CD14-positive monocyte (primary cell): Measurements from ENCODE around the gene SH3RF3. TPM values are rescaled to one million over a fixed set of nuclear protein-coding genes. Genes with fewer than 3 reads are reported as not detected.

ENCODE experiments used
- DNase-seq, 3 donors: peaks; one replicate each; pipeline ENCODE4 v3.0.0-alpha.2; 2011 to 2022
- H2AFZ ChIP-seq: 2 replicates; pipeline ENCODE4 v1.6.0; 2012; ENCODE audit warnings: mild to moderate bottlenecking, low read depth, low read length, inconsistent platforms; ENCODE audit not compliant: insufficient read depth, poor library complexity, severe bottlenecking
- H3K27ac ChIP-seq, 2 donors: 1 replicate in 1 of 2; 2 replicates in 1 of 2; pipeline ENCODE4 v1.5.1; 2012 to 2013; ENCODE audit warnings: low read length in 2 of 2, control low read depth in 1 of 2, inconsistent platforms in 1 of 2, low read depth in 1 of 2, mild to moderate bottlenecking in 1 of 2
- H3K27me3 ChIP-seq, 2 donors: one replicate each; pipeline versions ENCODE4 v1.6.0 to v1.6.1; 2011 to 2013; ENCODE audit warnings: low read length in 2 of 2; ENCODE audit not compliant: control insufficient read depth in 2 of 2, insufficient read depth in 2 of 2
- H3K36me3 ChIP-seq, 2 donors: replicated peaks in 1 of 2; 1 replicate in 1 of 2; 2 replicates in 1 of 2; pipeline versions ENCODE4 v1.5.1 to v1.6.1; 2012 to 2013; ENCODE audit warnings: low read length in 2 of 2, control low read depth in 1 of 2, inconsistent platforms in 1 of 2, mild to moderate bottlenecking in 1 of 2; ENCODE audit not compliant: insufficient read depth in 2 of 2, control insufficient read depth in 1 of 2
- H3K4me1 ChIP-seq, 2 donors: 1 replicate in 1 of 2; 2 replicates in 1 of 2; pipeline versions ENCODE4 v1.5.1 to v1.6.1; 2012 to 2013; ENCODE audit warnings: low read length in 2 of 2, control low read depth in 1 of 2, inconsistent platforms in 1 of 2, mild to moderate bottlenecking in 1 of 2, moderate library complexity in 1 of 2; ENCODE audit not compliant: insufficient read depth in 2 of 2, control insufficient read depth in 1 of 2
- H3K4me2 ChIP-seq: replicated peaks from 2 replicates; pipeline ENCODE3; 2012; ENCODE audit warnings: low read length, moderate library complexity, mild to moderate bottlenecking; ENCODE audit not compliant: poor library complexity, severe bottlenecking; ENCODE audit errors: extremely low read depth
- H3K4me3 ChIP-seq, 3 experiments: fragments of 200-600 bp in 1 of 3; sonication (generic) in 1 of 3; replicated peaks in 1 of 3; 1 replicate in 2 of 3; 2 replicates in 1 of 3; pipeline ENCODE4 v1.5.1; 2011 to 2013; ENCODE audit warnings: low read length in 3 of 3, mild to moderate bottlenecking in 3 of 3, control low read depth in 2 of 3, low read depth in 2 of 3, inconsistent platforms in 1 of 3, moderate library complexity in 1 of 3
- H3K79me2 ChIP-seq: 2 replicates; pipeline ENCODE4 v1.6.0; 2012; ENCODE audit warnings: mild to moderate bottlenecking, control low read depth, inconsistent platforms, low read length, moderate library complexity; ENCODE audit not compliant: insufficient read depth
- H3K9ac ChIP-seq: 2 replicates; pipeline ENCODE4 v1.6.0; 2017; ENCODE audit warnings: low read length, mild to moderate bottlenecking; ENCODE audit not compliant: insufficient read depth, poor library complexity, severe bottlenecking
- H3K9me3 ChIP-seq, 2 donors: replicated peaks in 1 of 2; 1 replicate in 1 of 2; 2 replicates in 1 of 2; pipeline versions ENCODE4 v1.5.1 to v1.6.1; 2012 to 2013; ENCODE audit warnings: low read length in 2 of 2, control low read depth in 1 of 2; ENCODE audit not compliant: control insufficient read depth in 1 of 2, insufficient read depth in 1 of 2
- H4K20me1 ChIP-seq: 2 replicates; pipeline ENCODE4 v1.6.0; 2012; ENCODE audit warnings: mild to moderate bottlenecking, low read length, control low read depth, moderate library complexity; ENCODE audit not compliant: insufficient read depth
- H3K27ac Mint-ChIP-seq, 7 donors: one replicate each; pipeline ENCODE4 v1.8.0; 2020; ENCODE audit warnings: mild to moderate bottlenecking in 7 of 7, mixed read lengths in 7 of 7, moderate library complexity in 6 of 7, inconsistent platforms in 2 of 7
- H3K27me3 Mint-ChIP-seq, 3 donors: one replicate each; pipeline ENCODE4 v1.8.0; 2021 to 2022; ENCODE audit warnings: low read depth in 3 of 3, mild to moderate bottlenecking in 3 of 3, mixed read lengths in 3 of 3, moderate library complexity in 3 of 3, inconsistent platforms in 1 of 3
- H3K36me3 Mint-ChIP-seq, 2 donors: one replicate each; pipeline ENCODE4 v1.8.0; 2020; ENCODE audit warnings: mixed read lengths in 2 of 2, inconsistent platforms in 1 of 2, mild to moderate bottlenecking in 1 of 2
- H3K4me1 Mint-ChIP-seq: one replicate; pipeline ENCODE4 v1.8.0; 2020; ENCODE audit warnings: mild to moderate bottlenecking, mixed read lengths
- H3K4me3 Mint-ChIP-seq, 2 donors: one replicate each; pipeline ENCODE4 v1.8.0; 2020; ENCODE audit warnings: mild to moderate bottlenecking in 2 of 2, mixed read lengths in 2 of 2, moderate library complexity in 1 of 2
- H3K9me3 Mint-ChIP-seq, 7 donors: one replicate each; pipeline ENCODE4 v1.8.0; 2020 to 2022; ENCODE audit warnings: mixed read lengths in 7 of 7, mild to moderate bottlenecking in 6 of 7, moderate library complexity in 6 of 7, inconsistent platforms in 2 of 7
- CTCF ChIP-seq: fragments of 200-600 bp; IDR thresholded peaks from one replicate; pipeline ENCODE4 v1.8.0; 2022; ENCODE audit warnings: antibody characterized with exemption, mild to moderate bottlenecking
- WGBS: methylation state at CpG from one replicate; pipeline ENCODE4 v1.1.5; 2013; ENCODE audit warnings: missing lambda C conversion rate; ENCODE audit not compliant: insufficient coverage; 5-methylcytosine and 5-hydroxymethylcytosine counted together
- intact Hi-C, 2 donors: fragments of 100-400 bp; cut with micrococcal nuclease; formaldehyde crosslinking; loops; one replicate each; pipeline versions ENCODE4 v1.15.0 to v1.15.1; 2023
- polyA plus RNA-seq, 3 donors: library from polyadenylated mRNA; depleted of rRNA in 1 of 3; unstranded in 2 of 3; stranded (reverse) in 1 of 3; fragments of 300-500 nt in 2 of 3; fragments of >200 nt in 1 of 3; fragmentation: Illumina TruSeq in 2 of 3; gene quantifications; 1 replicate in 2 of 3; 2 replicates in 1 of 3; pipeline ENCODE4 v1.2.3, GENCODE V29; 2012 to 2021

Gene SH3RF3
- polyA plus RNA-seq, 3 donors: 0.25 to 0.75 (median 0.34) TPM

DNA sequence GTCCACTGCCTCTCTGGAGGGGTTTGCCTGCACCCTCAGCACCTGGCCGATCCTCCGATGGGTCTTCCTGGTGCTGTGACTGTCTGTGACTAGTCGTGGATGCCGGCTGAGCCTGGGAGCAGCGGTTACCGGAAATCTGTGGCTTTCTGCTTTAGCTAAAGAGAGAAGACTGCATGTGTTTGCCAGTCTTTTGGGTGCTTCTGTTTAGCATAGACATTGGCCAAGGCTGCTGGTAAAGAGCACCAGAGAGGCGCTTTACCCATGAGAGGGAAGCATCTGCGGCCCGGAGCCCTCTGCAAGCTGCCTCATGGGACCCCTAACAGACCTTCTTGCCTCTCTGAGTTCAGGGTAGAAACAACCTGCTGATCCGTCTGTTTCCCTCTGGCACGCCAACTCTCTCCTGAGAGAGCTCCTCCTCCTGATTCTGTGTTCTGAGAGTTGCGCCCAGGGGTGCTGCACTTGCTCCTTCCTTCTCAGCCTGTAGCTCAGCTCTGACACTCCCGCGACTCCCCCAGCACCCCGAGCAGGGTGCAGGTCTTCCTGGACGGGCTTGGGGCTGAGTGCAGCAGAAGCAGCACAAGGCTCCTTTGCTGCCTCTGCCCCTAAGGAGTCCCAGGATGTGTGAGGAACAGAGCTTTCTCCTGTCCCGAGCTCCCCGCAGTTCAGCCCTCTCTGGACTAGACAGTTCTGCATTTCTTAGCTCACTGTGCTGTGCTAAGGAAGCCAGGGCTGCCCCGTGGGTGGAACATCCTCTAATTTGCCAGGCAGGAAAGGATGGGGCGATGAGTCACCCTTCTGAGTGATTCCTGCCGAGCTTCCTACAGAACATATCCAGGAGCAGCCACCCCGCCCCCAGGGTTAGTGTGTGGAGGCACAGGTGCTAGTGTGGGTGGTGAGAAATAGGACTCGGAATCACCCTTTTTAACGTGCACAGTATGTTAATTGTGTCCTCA lies 203.2 kb downstream of the SH3RF3 start:
- 28% methylated on average over 15 of the region's 24 CpGs for WGBS
- H3K9me3 ChIP-seq: no peaks in the 10 kb centered on the region
- H3K4me3 Mint-ChIP-seq: peak overlapping the region; percentile 69 to 87
- peak overlapping the region; percentile 74 for H3K4me2 ChIP-seq
- peaks cover 3 to 16% of the 10 kb centered on the region in 2 donors for H3K27me3 ChIP-seq
- no peaks in the 10 kb centered on the region for H4K20me1 ChIP-seq
- H3K27ac Mint-ChIP-seq: peak overlapping the region in 6 of 7 donors; percentile 6 to 69 (median 58)
- no peaks in the 10 kb centered on the region for H3K36me3 Mint-ChIP-seq
- H2AFZ ChIP-seq: peak overlapping the region; percentile 71
- H3K9ac ChIP-seq: peak overlapping the region; percentile 27
- intact Hi-C loops: loop anchor here in 1 of 2 donors (5.0 to 10.0 kb wide), 2 partner anchors 120 to 207 kb away; partner anchors contain the start of gene SH3RF3
- H3K27me3 Mint-ChIP-seq: peaks cover 33 to 44% (median 42%) of the 10 kb centered on the region in 3 donors
- DNase-seq: peak; percentile 62 to 86 (median 80)
- TF ChIP-seq CTCF: no peak
- H3K9me3 Mint-ChIP-seq: peaks cover 0 to 4% (median 0%) of the 10 kb centered on the region in 7 donors
- peaks cover 43 to 45% of the 10 kb centered on the region in 2 donors for H3K4me1 ChIP-seq
- peak overlapping the region in 1 of 3 experiments; percentile 62 for H3K4me3 ChIP-seq
- H3K27ac ChIP-seq: no peak overlapping the region
- H3K4me1 Mint-ChIP-seq: peaks cover 47% of the 10 kb centered on the region
- no peaks in the 10 kb centered on the region for H3K79me2 ChIP-seq
- H3K36me3 ChIP-seq: no peaks in the 10 kb centered on the region

- Histone ChIP-seq H3K4me1 (peaks cover 43 to 45% of the 10 kb centered on the region in 2 donors), H3K9me3 (no peaks in the 10 kb centered on the region), H3K27ac (no peak overlapping the region), H3K4me2 (peak overlapping the region; percentile 74), H3K9ac (no peak overlapping the region), H3K27me3 (peaks cover 3 to 16% of the 10 kb centered on the region in 2 donors), H4K20me1 (no peaks in the 10 kb centered on the region), H3K79me2 (no peaks in the 10 kb centered on the region), H2AFZ (no peak overlapping the region), H3K4me3 (peak overlapping the region in 1 of 3 experiments; percentile 62), H3K36me3 (no peaks in the 10 kb centered on the region)
- WGBS: 96% methylated on average over 8 of the region's 9 CpGs
- Mint-ChIP-seq H3K27me3 (peaks cover 33 to 47% (median 42%) of the 10 kb centered on the region in 3 donors), H3K36me3 (no peaks in the 10 kb centered on the region), H3K4me1 (peaks cover 47% of the 10 kb centered on the region), H3K4me3 (peak overlapping the region in 1 of 2 donors; percentile 87), H3K27ac (peak overlapping the region in 2 of 7 donors; percentile 7 to 28), H3K9me3 (peaks cover 0 to 4% (median 0%) of the 10 kb centered on the region in 7 donors)
- intact Hi-C loops: loop anchor here in 1 of 2 donors (5.0 to 10.0 kb wide), 2 partner anchors 121 to 208 kb away; partner anchors contain the start of gene SH3RF3
- DNase-seq: no peak
- no peak for TF ChIP-seq CTCF
These were observed 203.9 kb downstream of the SH3RF3 start for GRCh38 chr2:109332880-109333279.
